BJ (cell line): ENCODE results near the gene UBE2D2. TPM values are rescaled to one million over a fixed set of nuclear protein-coding genes. Genes with fewer than 3 reads are reported as not detected.

Experiments used
- CTCF ChIA-PET: fragments of 350-600 bp; formaldehyde crosslinking; extraction: SDS; loops from one replicate; lab custom pipeline; 2021; ENCODE audit warnings: antibody characterized with exemption, inconsistent platforms; lab: Yijun Ruan, JAX
- POLR2A ChIA-PET: fragments of 300-600 bp; sonication (Branson Sonifier 250); formaldehyde crosslinking; extraction: SDS; loops from one replicate; lab custom pipeline; 2021; ENCODE audit warnings: antibody characterized with exemption; lab: Charles Lee
- DNase-seq: peaks from one replicate; pipeline ENCODE4 v3.0.0-alpha.2; 2011; ENCODE audit warnings: low read depth
- H3K27me3 ChIP-seq: 2 replicates; pipeline ENCODE4 v1.6.0; 2011; ENCODE audit warnings: low read length; ENCODE audit not compliant: control insufficient read depth, insufficient read depth
- H3K36me3 ChIP-seq: 2 replicates; pipeline ENCODE4 v1.5.1; 2011; ENCODE audit warnings: low read length; ENCODE audit not compliant: control insufficient read depth, insufficient read depth
- H3K4me3 ChIP-seq: 2 replicates; pipeline ENCODE4 v1.5.1; 2011; ENCODE audit warnings: low read depth, mild to moderate bottlenecking, control low read depth, low read length
- CTCF ChIP-seq: IDR thresholded peaks from 2 replicates; pipeline ENCODE4 v1.5.1; 2011; ENCODE audit warnings: low read depth, mild to moderate bottlenecking, control low read depth, inconsistent platforms, low read length, moderate library complexity; ENCODE audit not compliant: insufficient read depth
- polyA plus RNA-seq: library from polyadenylated mRNA; depleted of rRNA; stranded (reverse); fragments of >200 nt; gene quantifications from 2 replicates; pipeline ENCODE4 v1.2.3, GENCODE V29; 2011

UBE2D2 gene
- polyA plus RNA-seq, 1 experiment = 18.2 TPM

- Histone ChIP-seq H3K27me3 (no peaks in the 10 kb centered on the region), H3K4me3 (no peak overlapping the region), H3K36me3 (peaks cover 3% of the 10 kb centered on the region)
- POLR2A ChIA-PET = no interaction called here
- no peak for TF ChIP-seq CTCF
- no peak for DNase-seq
- CTCF ChIA-PET = interaction anchor here (0.9 to 2.0 kb wide), 4 partner anchors 12 to 100 kb away, joined by 3 to 5 read pairs (median 5); no protein-coding TSS in a partner anchor
These were observed 104.5 kb downstream of the UBE2D2 start for GRCh38 chr5:139665626-139666025.

GRCh38 chr5:139666551-139666950 is 105.4 kb downstream of the UBE2D2 start:
- peaks cover 3% of the 10 kb centered on the region for H3K36me3 ChIP-seq
- no peak for TF ChIP-seq CTCF
- no peaks in the 10 kb centered on the region for H3K27me3 ChIP-seq
- ChIA-PET CTCF (interaction anchor here (0.9 to 2.0 kb wide), 7 partner anchors 13 to 34 kb away, joined by 3 to 6 read pairs (median 5); no protein-coding TSS in a partner anchor), POLR2A (no interaction called here)
- H3K4me3 ChIP-seq = no peak overlapping the region
- no peak for DNase-seq

- ChIA-PET POLR2A (no interaction called here), CTCF (interaction anchor here (0.9 to 2.6 kb wide), 7 partner anchors 13 to 98 kb away, joined by 3 to 13 read pairs (median 5); no protein-coding TSS in a partner anchor)
- Histone ChIP-seq H3K4me3 (no peak overlapping the region), H3K27me3 (no peaks in the 10 kb centered on the region), H3K36me3 (peaks cover 5% of the 10 kb centered on the region)
- DNase-seq = no peak
- no peak for TF ChIP-seq CTCF
These were observed 106.0 kb downstream of the UBE2D2 start for GRCh38 chr5:139667001-139667729.

GRCh38 chr5:139667730-139668063 is 106.6 kb downstream of the UBE2D2 start:
- CTCF ChIA-PET = interaction anchor here (1.2 to 2.6 kb wide), 4 partner anchors 22 to 98 kb away, joined by 3 to 13 read pairs (median 5); no protein-coding TSS in a partner anchor

More at GRCh38 chr5:139667730-139668063, 106.6 kb downstream of the UBE2D2 start:
- Histone ChIP-seq H3K27me3 (no peaks in the 10 kb centered on the region), H3K4me3 (peak overlapping the region; percentile 18), H3K36me3 (peaks cover 5% of the 10 kb centered on the region)
- TF ChIP-seq CTCF = no peak
- POLR2A ChIA-PET = no interaction called here
- no peak for DNase-seq
